IPS-NIHi11 (cell line): Measurements from ENCODE around the gene TTC33.
"Not testable (repeated sequence)": the region's sequence is repeated elsewhere in the genome, so short reads cannot be mapped to it uniquely, and the experiment has no call there.

Experiments
- DNase-seq: peaks from one replicate; pipeline ENCODE4 v3.0.0; 2012; ENCODE audit warnings: mixed read lengths, low spot score

TTC33 gene

DNA sequence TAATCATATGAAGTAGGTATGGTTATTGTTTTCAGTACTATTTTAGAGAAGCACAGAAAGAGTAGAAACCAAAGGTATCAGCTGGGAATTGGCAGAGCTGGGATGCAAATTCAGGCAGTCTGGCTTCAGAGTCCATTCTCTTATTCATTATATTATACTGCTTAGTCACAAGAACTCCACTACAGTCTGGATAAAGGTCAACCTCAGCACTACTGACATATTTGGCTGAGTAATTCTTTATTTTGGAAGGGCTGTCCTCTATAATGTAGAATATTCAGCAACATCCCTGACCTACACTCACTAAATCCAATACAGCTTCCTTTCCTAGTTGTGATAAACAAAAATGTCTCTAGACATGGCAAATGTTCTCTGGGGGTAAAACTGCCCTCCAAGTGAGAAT lies 38.5 kb downstream of the TTC33 start:
- no peak for DNase-seq

DNA sequence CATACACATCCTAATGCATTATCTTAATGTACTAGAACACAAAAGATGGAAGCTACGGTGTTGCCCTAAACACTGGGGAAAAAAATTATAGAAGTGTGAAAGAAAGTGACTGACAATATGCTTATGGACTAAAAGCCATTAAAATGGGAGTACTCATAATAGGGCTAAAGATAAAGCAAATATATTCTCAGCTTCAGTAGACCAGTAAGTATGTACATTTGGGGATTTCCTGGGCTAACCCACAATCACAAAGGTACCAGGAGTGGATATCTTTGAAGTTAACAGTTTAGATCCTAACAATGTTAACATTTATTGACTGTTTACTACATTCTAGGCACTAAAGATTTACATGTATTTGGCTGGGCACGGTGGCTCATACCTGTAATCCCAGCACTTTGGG lies 39.2 kb downstream of the TTC33 start:
- DNase-seq, result no peak

DNA sequence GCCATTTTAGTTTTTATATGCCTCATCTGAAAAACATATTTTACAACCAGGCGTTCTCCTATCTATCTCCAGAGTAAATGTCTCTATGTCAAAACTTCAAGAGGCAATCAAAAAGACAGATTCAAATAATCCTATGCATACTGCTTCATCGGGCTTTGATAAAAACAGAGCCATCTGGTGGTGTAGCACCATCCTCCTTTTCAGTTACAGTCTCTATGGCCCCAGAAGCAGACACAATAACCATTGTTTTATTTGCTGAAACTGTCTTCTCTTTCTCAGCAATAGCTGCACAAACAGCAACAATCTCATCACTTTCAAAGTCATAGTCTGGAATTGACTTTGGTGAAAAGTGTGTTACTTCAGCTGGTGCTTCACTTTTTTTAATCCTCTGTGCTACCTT lies 39.8 kb downstream of the TTC33 start:
- no peak for DNase-seq

DNA sequence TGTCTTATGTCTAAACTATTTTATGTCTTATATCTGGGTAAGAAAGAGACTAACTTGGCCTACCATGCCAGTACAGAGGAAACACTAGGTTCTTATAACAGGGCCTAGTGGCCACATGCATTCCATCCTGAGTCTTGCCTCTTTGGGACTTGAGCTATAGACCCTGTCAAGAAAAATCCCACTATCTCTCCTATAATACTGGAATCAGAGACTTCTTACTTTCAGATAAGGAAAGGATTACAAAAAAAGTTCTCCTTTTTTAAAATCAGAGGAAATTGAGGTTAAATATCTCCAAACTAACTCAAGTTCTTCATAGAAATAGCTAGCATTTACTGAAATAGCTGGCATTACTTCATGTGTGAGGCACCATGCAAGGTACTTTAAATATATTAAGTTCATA lies 41.8 kb downstream of the TTC33 start:
- no peak for DNase-seq

DNA sequence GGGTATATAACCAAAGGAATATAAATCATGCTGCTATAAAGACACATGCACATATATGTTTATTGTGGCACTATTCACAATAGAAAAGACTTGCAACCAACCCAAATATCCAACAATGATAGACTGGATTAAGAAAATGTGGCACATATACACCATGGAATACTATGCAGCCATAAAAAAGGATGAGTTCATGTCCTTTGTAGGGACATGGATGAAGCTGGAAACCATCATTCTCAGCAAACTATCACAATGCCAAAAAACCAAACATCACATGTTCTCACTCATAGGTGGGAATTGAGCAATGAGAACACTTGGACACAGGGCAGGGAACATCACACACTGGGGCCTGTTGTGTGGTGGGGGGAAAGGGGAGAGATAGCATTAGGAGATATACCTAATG lies 45.2 kb downstream of the TTC33 start:
- DNase-seq, result not testable (repeated sequence)

DNA sequence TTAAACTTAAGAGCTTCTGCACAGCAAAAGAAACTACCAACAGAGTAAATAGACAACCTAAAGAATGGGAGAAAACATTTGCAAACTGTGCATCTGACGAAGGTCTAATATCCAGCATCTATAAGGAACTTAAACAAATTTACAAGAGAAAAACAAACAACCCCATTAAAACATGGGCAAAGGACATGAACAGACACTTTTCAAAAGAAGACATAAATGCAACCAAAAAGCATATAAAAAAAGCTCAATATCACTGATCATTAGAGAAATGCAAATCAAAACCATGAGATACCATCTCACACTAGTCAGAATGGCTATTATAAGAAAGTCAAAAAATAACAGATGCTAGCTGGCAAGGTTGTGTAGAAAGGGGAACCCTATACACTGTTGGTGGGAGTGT lies 50.3 kb downstream of the TTC33 start:
- not testable (repeated sequence) for DNase-seq

DNA sequence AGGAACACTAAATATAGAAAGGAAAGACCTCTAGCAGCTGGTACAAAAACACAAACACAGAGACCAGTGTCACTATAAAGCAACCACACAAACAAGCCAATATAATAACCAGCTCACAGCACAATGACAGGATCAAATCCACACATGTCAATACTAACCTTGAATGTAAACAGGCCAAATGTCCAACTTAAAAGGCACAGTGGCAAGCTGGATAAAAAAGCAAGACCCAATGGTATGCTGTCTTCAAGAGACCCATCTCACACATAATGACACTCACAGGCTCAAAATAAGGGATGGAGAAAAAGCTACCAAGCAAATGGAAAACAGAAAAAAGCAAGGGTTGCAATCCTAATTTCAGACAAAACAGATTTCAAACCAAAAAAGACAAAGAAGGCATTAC lies 53.7 kb downstream of the TTC33 start:
- DNase-seq, result not testable (repeated sequence)

DNA sequence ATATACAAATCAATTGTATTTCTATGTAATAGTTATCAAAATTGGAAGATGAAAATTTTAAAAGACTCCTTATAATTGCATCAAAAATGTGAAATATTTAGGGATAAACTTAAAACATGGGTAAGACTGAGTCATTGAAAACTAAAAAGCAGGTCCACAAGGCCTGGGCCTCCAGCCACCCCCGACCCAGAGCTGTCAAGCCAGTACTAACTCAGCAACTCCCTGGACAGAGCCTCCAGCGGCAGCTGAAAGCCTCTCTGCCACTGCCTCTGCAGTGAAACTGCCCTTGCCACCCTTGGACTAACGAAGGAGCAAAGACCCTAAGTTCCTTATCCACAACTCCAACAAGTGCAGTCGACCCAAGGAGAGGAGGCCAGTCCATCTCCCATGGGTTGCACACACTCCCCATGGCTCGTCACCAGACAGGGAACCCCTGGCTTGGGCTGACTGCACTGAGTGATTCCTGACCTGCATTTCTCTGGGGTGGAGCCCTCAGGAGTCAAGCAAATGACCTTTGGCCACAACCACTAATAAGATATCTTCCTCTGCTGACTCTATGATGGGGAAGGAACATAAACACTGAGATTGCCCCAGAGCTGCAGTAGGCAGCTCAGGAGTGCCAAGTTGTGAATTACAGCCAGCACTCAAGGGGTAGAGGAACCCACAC lies 55.5 kb downstream of the TTC33 start:
- no peak for DNase-seq

DNA sequence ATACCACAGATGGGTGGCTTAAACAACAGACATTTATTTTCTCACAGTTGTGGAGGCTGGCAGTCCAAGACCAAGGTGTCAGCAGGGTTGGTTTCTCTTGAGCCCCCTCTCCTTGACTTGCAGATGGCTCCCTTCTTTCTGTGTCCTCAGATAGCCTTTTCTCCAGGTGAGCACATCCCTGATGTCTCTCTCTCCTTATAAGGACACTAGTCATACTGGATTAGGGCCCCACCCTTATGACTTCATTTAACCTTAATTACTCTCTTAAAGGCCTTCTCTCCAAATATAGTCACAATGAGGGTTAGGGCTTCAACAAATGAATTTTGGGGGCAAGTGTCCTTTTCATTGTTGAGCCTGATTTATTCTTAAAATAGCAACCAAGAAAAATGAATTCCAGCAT lies 61.3 kb downstream of the TTC33 start:
- DNase-seq, result no peak

DNA sequence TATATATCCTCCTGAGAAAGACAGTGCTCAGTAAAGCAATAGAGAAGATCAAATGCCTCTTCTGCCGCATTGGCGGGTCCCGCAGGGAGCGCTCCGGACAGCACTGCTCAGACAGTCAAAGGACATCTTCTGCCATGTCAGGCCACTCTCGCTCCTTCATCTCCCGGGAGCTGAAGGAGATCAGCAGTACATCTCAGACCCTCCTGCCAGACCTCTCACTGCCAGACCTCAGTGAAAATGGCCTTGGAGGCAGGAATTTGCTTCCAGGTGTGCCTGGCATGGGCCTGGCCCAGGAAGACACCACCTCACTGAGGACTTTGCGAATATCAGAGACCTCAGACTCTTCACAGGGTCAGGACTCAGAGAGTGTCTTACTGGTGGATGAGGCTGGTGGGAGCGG lies 63.9 kb downstream of the TTC33 start:
- no peak for DNase-seq

DNA sequence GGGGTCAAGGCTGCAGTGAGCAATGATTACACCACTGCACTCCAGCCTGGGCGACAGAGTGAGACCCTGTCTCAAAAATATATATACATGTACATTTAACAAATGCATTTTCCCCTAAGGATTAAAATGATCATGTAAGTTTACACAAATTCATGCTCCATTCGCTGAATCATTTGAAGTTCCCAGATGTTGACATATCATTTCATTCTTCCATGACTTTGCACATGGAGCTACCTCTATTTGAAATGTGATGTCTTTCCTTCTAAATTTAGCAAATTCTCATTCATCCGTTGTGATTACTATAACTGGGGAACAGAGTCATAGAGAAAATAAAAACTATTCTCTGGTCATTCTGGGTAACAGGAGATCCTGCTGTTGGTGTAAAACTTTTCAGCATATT lies 65.5 kb downstream of the TTC33 start:
- DNase-seq, result no peak

DNA sequence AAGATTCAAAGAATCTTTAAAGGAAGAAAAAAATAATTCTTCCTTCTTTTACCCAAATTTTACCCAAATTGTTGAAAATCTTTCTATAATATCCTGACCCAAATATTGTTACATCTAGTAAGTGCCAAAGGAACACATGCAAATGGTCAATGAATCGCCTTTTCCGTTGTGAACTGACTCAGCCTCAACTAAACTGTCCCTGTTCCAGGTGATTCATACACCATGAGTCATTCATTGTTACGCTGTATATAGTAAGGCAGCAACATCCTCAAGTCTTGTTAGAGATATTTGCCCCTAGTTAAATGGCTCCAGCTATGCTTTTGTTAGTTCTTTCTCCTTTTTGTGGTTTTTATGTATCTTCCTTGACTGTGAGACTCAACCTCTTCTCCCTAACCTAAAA lies 66.3 kb downstream of the TTC33 start:
- peak; percentile 23 for DNase-seq

DNA sequence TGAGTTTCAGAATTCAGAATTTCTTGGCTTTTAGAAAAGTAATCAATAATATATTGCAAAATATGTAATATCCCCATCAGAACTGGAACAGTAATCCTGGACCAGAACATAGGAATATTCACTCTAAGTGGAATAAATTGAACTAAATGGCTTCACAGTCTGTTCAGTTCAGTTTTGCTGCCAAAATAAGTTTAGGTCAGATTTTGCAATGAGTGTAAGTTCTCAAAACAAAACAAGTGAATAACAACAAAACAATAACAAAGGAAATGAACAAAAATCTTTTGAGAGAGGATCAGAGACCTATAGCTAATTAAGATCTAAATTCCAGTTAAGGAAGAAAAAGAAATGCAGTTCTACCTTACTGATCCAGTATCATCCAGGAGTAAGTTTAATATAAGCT lies 66.8 kb downstream of the TTC33 start:
- DNase-seq, result no peak

DNA sequence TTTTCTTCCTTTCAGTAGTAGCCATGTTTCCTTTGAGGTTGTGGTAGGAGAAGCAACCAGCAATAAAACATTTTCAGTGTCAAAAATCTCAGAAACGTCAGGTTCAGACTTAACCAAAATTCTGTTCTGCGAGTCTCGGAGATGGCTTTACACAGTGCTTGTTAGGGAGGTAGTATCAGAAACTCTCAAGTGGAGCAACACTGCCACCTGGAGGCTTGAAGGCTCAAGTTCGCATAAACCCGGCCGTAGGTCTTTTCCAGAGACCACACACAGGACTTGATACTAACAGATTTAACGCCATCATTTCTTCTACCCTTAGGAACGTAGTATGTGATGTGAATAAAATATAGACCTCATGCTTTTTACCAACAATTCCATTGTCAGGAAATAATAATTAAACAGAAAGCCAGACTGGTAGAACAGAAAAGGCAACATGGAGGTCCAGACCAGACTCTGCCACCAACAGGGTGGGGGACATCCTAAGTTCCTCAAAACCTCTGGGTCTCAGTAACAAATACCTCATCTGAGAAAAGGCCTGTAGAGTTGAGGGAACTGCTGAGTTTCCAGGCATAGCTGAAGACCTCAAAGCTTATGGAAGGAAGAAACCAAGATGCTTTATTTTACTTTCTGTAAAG lies 67.5 kb downstream of the TTC33 start:
- DNase-seq, result peak; percentile 88

DNA sequence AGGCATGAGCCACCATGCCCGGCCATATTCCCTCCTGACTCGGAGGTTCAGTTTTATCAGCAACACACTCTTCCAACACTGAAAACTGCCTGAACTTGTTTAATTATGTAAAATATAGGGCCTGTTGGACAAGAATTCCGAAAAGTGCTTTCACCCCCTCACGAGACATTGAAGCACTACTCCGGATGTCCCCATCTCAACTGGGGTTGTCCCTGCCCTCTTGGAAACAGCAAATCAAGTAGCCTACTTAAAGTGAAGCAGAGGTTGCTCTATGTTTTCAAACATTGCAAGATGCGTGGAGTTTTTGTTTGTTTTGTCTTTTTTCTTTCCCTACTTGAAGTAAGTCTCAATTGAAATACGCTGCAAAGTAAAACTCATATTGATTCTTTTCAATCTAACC lies 68.4 kb downstream of the TTC33 start:
- no peak for DNase-seq

DNA sequence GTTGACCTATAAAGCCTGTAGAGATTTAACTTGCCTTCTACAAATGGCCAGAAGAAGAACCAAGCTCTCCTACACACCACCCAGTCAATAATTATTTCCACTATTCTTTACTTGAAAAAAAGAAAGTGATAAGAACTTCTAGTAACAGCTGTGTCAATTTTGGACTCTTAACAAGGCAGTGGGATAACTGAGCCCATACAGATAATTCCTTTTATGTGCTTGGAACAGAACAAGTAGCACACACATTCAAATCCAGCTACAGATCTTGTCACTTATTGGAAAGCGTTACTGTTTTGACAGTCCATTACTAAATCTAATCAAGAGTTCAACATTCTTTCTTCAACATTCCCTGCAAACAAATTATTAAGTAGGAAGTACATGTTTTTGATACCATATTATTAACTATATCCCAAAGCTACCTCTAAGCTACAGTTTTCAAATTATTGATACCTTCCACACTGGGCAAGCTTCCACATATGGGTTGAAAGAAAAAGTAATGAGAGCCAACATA lies 69.7 kb downstream of the TTC33 start:
- no peak for DNase-seq

DNA sequence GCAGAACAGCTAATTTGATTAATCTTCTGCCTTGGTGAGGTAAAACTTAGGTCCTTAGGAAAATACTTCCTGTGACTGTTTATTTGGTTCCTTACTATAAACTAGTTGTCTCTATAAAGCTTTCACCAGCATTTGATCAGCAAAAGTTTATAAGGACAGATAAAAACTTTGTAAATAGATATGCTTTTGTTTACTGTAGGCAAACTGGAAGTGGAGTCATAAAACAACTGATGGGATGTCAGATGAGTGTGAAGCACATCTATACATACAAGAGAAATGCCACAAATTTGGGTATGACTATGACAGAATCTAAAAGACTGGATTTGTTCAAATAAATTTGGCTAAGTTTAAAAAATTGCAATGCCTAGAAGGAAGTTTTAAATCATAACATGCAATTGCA lies 70.6 kb downstream of the TTC33 start:
- DNase-seq, result no peak

DNA sequence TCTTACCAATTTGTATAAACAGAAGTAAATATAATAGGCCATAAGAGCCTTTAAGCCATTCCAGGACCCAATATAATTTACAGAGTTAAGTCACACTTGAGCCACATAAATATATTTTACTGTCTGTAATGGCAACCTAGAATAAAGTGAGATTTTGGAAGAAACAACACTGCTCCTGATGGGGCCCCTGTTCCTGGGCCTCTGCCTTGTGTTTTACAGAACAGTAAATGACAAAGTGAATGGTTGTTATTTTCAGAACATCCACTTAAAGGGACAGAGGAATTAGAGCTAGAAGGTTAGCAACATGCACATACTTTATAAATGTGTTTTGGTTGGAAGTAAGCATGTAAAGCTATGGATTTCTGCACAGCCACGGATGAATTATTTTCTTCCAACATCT lies 72.5 kb downstream of the TTC33 start:
- DNase-seq, result no peak

DNA sequence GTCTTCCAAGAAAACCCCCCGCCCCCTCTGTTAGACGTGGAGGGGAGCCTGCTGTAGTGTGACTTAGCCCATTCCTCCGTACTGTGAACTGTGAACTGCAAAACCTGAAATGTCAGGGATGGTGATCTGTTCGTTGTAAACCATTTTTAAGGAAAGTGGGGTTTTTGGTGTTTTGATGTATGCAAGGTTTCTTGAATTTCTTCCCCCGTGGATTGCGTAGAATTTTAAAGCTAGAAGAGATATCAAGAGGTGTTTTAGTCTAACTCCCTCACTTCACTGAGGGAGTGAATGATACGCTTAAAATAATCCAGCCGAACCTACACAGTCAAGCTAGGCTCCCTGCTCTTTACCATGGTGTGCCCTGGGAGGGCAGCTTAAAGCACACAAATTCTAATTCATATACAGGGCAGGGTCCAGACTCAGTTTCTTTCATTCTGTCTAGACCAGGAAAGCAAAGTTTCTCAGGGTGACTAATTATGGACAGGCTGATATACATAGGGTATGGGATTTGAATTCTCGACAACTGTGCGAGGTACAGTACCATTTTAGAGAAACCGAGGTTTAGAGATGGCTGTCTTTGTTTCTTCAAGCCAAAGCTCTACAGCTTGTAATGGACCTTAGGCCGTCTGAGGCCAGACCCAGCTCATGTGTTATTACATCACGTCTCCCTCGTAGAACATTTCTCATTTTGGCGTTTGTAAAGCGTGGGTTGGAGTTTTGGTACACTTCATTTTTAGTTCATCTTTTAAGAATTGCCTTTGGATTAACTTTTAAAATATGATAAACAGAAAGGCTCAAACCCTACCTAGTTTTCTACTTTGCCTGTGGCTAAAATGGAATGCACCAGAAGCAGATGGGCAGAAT lies 73.4 kb downstream of the TTC33 start:
- peak; percentile 17 for DNase-seq

DNA sequence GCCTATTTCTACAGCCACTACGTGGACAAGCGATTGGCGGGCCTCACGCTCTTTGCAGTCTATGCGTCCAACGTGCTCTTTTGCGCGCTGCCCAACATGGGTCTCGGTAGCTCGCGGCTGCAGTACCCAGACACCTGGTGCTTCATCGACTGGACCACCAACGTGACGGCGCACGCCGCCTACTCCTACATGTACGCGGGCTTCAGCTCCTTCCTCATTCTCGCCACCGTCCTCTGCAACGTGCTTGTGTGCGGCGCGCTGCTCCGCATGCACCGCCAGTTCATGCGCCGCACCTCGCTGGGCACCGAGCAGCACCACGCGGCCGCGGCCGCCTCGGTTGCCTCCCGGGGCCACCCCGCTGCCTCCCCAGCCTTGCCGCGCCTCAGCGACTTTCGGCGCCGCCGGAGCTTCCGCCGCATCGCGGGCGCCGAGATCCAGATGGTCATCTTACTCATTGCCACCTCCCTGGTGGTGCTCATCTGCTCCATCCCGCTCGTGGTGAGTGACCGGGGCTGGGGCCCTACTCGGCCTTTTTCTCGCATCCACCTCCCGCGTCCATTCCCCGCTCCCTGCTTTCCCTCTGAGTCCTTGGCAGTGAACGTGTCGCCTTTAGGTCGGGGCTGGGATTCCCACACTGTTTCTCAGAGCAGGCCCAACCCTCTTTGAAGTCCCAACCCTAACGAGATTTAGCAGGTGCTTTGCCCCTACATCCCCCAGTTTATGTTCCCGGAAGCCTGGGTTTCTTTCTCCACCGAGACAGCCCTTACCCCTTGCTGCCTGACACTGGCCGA lies 74.2 kb downstream of the TTC33 start:
- peak; percentile 43 for DNase-seq

DNA sequence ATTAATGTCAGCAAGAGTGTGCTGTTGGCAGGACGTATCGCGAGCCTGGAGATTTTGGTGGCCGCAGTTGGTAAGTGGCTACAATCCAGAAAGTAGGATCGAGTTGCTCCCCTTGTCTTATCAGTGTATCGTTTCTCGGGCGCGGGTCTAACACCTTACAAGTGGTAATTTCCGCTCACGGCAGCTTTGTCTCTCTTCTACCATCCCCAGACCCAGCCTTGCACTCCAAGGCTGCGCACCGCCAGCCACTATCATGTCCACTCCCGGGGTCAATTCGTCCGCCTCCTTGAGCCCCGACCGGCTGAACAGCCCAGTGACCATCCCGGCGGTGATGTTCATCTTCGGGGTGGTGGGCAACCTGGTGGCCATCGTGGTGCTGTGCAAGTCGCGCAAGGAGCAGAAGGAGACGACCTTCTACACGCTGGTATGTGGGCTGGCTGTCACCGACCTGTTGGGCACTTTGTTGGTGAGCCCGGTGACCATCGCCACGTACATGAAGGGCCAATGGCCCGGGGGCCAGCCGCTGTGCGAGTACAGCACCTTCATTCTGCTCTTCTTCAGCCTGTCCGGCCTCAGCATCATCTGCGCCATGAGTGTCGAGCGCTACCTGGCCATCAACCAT lies 74.9 kb downstream of the TTC33 start:
- peak; percentile 37 for DNase-seq
